HepG2 (cell line): ENCODE results near the gene ADI1.
A peak's percentile ranks its signal among the peaks of the same experiment; 100 is the strongest.

Source experiments
- SP1 ChIP-seq, 2 experiments: fragments of 450-650 bp in 1 of 2; sonication (generic) in 1 of 2; formaldehyde crosslinking in 1 of 2; IDR thresholded peaks; 2 replicates each; pipeline versions ENCODE4 v1.4.0 to v1.6.1; 2016 to 2020; ENCODE audit warnings: missing genetic modification reagents in 1 of 2
- TF ChIP-seq, protein P1 (sequence below): sonication (generic); formaldehyde crosslinking; conservative IDR thresholded peaks from 2 replicates; pipeline ENCODE4 v1.4.0; 2020; ENCODE audit warnings: missing genetic modification reagents

- TF ChIP-seq SP1 (IDR thresholded peaks at IDR 0.05) (no peak), SP1 (CRISPR knock-in tag; IDR thresholded peaks at IDR 0.05) (peak; percentile 59; the same call in 1 of the 2 replicates)
- TF ChIP-seq, protein P1, sequence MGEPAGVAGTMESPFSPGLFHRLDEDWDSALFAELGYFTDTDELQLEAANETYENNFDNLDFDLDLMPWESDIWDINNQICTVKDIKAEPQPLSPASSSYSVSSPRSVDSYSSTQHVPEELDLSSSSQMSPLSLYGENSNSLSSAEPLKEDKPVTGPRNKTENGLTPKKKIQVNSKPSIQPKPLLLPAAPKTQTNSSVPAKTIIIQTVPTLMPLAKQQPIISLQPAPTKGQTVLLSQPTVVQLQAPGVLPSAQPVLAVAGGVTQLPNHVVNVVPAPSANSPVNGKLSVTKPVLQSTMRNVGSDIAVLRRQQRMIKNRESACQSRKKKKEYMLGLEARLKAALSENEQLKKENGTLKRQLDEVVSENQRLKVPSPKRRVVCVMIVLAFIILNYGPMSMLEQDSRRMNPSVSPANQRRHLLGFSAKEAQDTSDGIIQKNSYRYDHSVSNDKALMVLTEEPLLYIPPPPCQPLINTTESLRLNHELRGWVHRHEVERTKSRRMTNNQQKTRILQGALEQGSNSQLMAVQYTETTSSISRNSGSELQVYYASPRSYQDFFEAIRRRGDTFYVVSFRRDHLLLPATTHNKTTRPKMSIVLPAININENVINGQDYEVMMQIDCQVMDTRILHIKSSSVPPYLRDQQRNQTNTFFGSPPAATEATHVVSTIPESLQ (CRISPR knock-in tag): peak; percentile 80
Observed at GRCh38 chr2:3519255-3520205, at the start of gene ADI1.
